SJSA1 (cell line): ENCODE measurements around the gene IGFBP5. TPM values are rescaled to one million over a fixed set of nuclear protein-coding genes. Genes with fewer than 3 reads are reported as not detected.

Experiments used
- DNase-seq, 2 experiments: peaks; one replicate each; pipeline ENCODE4 v3.0.0-alpha.2; 2015 to 2020; ENCODE audit warnings: low spot score in 2 of 2, low read depth in 1 of 2
- H3K27ac ChIP-seq: fragments of 250-450 bp; sonication (Bioruptor Pico); 2 replicates; pipeline ENCODE4 v1.5.1; 2020; ENCODE audit warnings: mild to moderate bottlenecking, moderate library complexity
- H3K27me3 ChIP-seq: fragments of 250-450 bp; sonication (Bioruptor Pico); replicated peaks from 2 replicates; pipeline ENCODE4 v1.5.1; 2020; ENCODE audit warnings: mild to moderate bottlenecking, moderate library complexity
- H3K36me3 ChIP-seq: fragments of 250-450 bp; sonication (Bioruptor Pico); 2 replicates; pipeline ENCODE4 v1.5.1; 2020; ENCODE audit warnings: mild to moderate bottlenecking
- H3K4me1 ChIP-seq: fragments of 250-450 bp; sonication (Bioruptor Pico); replicated peaks from 2 replicates; pipeline ENCODE4 v1.6.1; 2021; ENCODE audit warnings: mild to moderate bottlenecking
- H3K4me3 ChIP-seq: fragments of 250-450 bp; sonication (Bioruptor Pico); 2 replicates; pipeline ENCODE4 v1.5.1; 2020; ENCODE audit warnings: mild to moderate bottlenecking
- H3K9me3 ChIP-seq: fragments of 250-450 bp; sonication (Bioruptor Pico); replicated peaks from 2 replicates; pipeline ENCODE4 v1.5.1; 2020; ENCODE audit warnings: mild to moderate bottlenecking
- total RNA-seq: library from RNA; depleted of rRNA; stranded (reverse); fragments of >200 nt; shearing (Covaris generic); gene quantifications from 2 replicates; pipeline ENCODE4 v1.2.3, GENCODE V29; 2014

The IGFBP5 gene
- total RNA-seq, 1 experiment from 2014 or later, result 0.03 TPM

- H3K4me3 ChIP-seq, result no peak overlapping the region
- no peaks in the 10 kb centered on the region for H3K4me1 ChIP-seq
- no peak overlapping the region for H3K27ac ChIP-seq
- DNase-seq, result no peak
- H3K27me3 ChIP-seq, result no peaks in the 10 kb centered on the region
- no peaks in the 10 kb centered on the region for H3K9me3 ChIP-seq
- H3K36me3 ChIP-seq, result no peaks in the 10 kb centered on the region
Measured at GRCh38 chr2:216701544-216701943, 6.2 kb upstream of the IGFBP5 start.

- Histone ChIP-seq H3K4me1 (no peaks in the 10 kb centered on the region), H3K27me3 (no peaks in the 10 kb centered on the region), H3K27ac (no peak overlapping the region), H3K36me3 (no peaks in the 10 kb centered on the region), H3K9me3 (no peaks in the 10 kb centered on the region), H3K4me3 (no peak overlapping the region)
- no peak for DNase-seq
Measured at GRCh38 chr2:216700781-216701180, 5.4 kb upstream of the IGFBP5 start.

DNA sequence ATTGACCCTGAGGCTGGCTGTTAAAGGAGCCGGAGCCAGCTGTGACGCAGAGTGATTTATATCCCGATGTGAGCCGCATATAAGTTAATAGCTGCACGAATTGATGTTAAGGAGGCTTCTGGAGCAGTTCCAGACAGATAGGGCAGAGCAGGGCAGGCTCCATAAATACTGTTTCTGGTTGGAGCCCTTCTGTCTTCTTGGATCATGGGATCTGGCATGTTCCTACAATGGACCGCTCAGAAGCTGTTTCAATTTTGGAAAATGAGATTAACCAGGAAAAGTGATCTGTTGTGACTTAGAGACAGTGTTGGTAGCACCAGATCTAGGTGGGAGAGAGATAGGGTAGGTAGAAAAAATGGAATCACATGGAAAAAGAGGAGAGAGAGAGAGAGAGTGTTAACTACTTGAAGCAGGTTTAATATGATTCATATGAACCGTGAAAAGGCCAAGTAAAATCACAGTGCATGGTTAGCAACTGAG lies 4.8 kb upstream of the IGFBP5 start:
- H3K27ac ChIP-seq, result no peak overlapping the region
- H3K36me3 ChIP-seq, result no peaks in the 10 kb centered on the region
- no peak overlapping the region for H3K4me3 ChIP-seq
- peaks cover under 1% of the 10 kb centered on the region; the same call in 1 of the 2 replicates for H3K27me3 ChIP-seq
- H3K9me3 ChIP-seq, result no peaks in the 10 kb centered on the region
- no peaks in the 10 kb centered on the region for H3K4me1 ChIP-seq
- DNase-seq, result no peak

GRCh38 chr2:216698895-216699294 lies 3.5 kb upstream of the IGFBP5 start:
- peak in 1 of 2 experiments; percentile 42 for DNase-seq
- H3K4me3 ChIP-seq, result no peak overlapping the region
- no peaks in the 10 kb centered on the region for H3K36me3 ChIP-seq
- H3K4me1 ChIP-seq, result peaks cover 7% of the 10 kb centered on the region
- H3K9me3 ChIP-seq, result no peaks in the 10 kb centered on the region
- peaks cover 13% of the 10 kb centered on the region for H3K27me3 ChIP-seq
- no peak overlapping the region for H3K27ac ChIP-seq

DNA sequence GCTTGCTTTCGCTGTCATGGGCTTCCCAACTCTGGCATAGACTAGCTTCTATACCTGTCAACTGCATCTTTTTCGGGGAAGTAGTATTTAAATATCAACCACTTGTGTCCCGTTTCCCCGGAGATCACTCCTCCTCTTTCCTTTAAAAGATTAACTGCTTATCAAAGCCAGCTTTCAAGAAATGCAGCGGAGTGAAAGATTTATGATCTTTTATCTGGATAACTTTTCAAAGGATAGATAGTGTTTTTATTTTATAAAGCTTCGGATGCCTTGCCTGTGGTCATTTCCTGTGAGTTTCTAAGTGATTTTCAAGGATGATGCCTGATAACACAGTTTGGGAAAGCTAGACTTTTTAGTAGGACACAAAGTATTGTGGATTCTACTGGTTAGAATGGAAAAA lies 2.9 kb upstream of the IGFBP5 start:
- H3K4me1 ChIP-seq, result peaks cover 10% of the 10 kb centered on the region
- H3K27me3 ChIP-seq, result peaks cover 16% of the 10 kb centered on the region
- H3K4me3 ChIP-seq, result no peak overlapping the region
- no peaks in the 10 kb centered on the region for H3K9me3 ChIP-seq
- H3K27ac ChIP-seq, result no peak overlapping the region
- no peaks in the 10 kb centered on the region for H3K36me3 ChIP-seq
- DNase-seq, result no peak

DNA sequence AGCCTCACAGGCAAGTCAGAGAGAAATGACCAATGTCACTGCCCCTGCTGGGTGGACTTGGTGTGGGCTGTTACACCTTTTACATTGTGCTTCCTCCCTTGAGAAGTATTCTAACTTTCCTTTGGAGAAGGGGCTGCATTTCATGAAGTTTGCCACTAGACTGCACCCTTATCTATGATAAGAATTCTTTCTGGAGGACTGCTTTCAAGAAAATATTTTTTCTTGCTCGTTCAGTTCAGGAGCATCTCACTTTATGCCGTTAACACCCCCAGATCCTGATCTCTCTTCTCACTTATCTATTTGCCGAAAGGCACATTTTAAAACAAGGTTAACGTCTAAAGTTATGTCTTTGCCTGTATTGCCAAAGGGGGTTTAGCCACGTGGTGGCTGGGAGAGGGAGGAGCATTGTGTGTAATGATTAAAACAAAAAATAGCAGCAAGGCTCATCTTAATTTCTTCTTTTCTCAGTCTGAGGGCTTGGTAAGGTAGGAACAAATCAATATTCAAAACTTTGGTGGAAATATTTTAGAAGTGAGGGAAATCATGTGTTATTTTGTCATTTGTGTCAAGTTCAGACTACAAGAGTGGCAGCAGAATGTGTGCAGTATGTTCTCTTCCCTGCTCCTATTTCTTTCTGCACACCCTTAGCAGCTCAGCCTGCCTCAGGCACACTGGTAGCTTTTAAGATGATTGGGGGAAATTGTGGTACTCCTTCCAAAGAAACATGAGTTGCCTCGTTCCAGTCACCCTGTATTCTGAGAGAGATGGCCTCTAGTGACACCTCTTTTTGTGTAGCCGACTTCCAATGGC lies 1.6 kb upstream of the IGFBP5 start:
- peaks cover 21% of the 10 kb centered on the region for H3K4me1 ChIP-seq
- no peak overlapping the region for H3K27ac ChIP-seq
- no peak overlapping the region for H3K4me3 ChIP-seq
- H3K36me3 ChIP-seq, result no peaks in the 10 kb centered on the region
- peak in 1 of 2 experiments; percentile 31 for DNase-seq
- peaks cover 23% of the 10 kb centered on the region for H3K27me3 ChIP-seq
- no peaks in the 10 kb centered on the region for H3K9me3 ChIP-seq

DNA sequence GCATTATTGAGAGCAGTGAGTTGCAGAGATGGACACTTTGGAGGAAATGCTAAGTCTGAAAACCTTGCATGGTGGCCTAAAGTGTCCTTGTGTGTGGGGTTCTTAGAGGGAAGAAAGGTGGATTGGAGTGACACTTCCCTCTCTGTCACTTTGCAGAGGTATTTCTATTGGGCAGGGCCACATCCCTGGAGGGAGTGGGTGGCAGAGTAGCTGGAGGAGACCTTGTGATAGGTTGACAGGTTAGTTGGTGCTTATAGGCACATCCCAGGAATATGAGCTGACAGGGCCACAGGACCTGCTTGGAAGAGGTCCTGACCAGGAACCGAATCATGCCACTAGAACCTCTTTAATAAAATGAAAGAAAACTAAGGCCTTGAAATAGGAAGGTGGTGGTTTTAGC lies 972 bp upstream of the IGFBP5 start:
- H3K9me3 ChIP-seq, result no peaks in the 10 kb centered on the region
- peaks cover 26% of the 10 kb centered on the region for H3K27me3 ChIP-seq
- H3K4me1 ChIP-seq, result peaks cover 22% of the 10 kb centered on the region
- no peaks in the 10 kb centered on the region for H3K36me3 ChIP-seq
- H3K4me3 ChIP-seq, result no peak overlapping the region
- peak in 1 of 2 experiments; percentile 16 for DNase-seq
- no peak overlapping the region for H3K27ac ChIP-seq

GRCh38 chr2:216694826-216695217 lies 527 bp downstream of the IGFBP5 start:
- Histone ChIP-seq H3K27me3 (peaks cover 35% of the 10 kb centered on the region), H3K27ac (no peak overlapping the region), H3K4me1 (peaks cover 22% of the 10 kb centered on the region), H3K36me3 (no peaks in the 10 kb centered on the region), H3K4me3 (no peak overlapping the region), H3K9me3 (no peaks in the 10 kb centered on the region)
- DNase-seq, result no peak

- Histone ChIP-seq H3K27ac (no peak overlapping the region), H3K36me3 (no peaks in the 10 kb centered on the region), H3K27me3 (peaks cover 37% of the 10 kb centered on the region), H3K4me1 (peaks cover 22% of the 10 kb centered on the region), H3K4me3 (peak overlapping the region; percentile 25), H3K9me3 (no peaks in the 10 kb centered on the region)
- peak in 1 of 2 experiments; percentile 25 for DNase-seq
Measured at GRCh38 chr2:216694082-216694825, 1.1 kb downstream of the IGFBP5 start.

GRCh38 chr2:216693414-216694080 lies 1.8 kb downstream of the IGFBP5 start:
- H3K4me3 ChIP-seq, result peak overlapping the region; percentile 25; the same call in 1 of the 2 replicates
- H3K4me1 ChIP-seq, result peaks cover 22% of the 10 kb centered on the region
- peaks cover 37% of the 10 kb centered on the region for H3K27me3 ChIP-seq
- DNase-seq, result no peak
- H3K27ac ChIP-seq, result no peak overlapping the region
- no peaks in the 10 kb centered on the region for H3K36me3 ChIP-seq
- no peaks in the 10 kb centered on the region for H3K9me3 ChIP-seq

DNA sequence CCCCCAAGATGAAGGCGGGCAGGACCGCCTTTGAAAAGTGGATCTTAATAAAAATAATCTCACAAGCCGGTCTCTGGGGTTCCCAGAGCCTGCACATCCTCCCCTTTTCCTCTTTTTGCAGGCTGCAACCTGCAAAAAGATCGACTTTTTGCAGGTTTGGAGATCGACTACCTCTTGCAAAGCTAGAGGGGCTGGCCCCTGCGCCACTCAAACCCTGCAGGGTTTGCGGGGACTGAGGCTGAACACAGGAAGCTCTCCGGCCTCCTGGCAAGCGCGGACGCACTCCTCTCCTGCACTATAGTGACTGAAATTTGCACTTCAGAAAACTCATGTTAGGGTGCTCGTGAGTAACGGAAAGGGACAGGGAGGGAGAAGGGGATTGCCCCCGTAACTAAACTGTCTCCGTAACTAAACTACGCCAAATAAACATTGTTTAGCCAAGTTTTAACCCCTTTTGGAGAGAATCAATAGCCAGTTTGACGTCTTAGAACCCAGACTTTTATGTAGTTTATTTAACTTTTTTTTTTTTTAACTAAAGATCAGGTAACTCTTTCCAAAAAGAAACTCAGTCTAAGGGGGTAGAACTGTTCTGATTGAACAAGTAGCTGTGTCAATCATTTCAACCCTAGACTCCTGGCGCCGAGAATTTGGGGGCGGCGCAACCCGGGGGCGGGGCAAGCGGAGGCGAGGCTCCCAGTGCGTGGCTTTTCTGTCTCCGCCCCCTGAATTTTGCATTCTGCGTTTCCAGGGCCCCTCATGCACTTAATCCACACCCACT lies 2.5 kb downstream of the IGFBP5 start:
- no peaks in the 10 kb centered on the region for H3K9me3 ChIP-seq
- H3K4me1 ChIP-seq, result peaks cover 22% of the 10 kb centered on the region
- peak; percentile 35 to 58 for DNase-seq
- H3K36me3 ChIP-seq, result no peaks in the 10 kb centered on the region
- peaks cover 37% of the 10 kb centered on the region for H3K27me3 ChIP-seq
- H3K27ac ChIP-seq, result no peak overlapping the region
- H3K4me3 ChIP-seq, result peak overlapping the region; percentile 24

DNA sequence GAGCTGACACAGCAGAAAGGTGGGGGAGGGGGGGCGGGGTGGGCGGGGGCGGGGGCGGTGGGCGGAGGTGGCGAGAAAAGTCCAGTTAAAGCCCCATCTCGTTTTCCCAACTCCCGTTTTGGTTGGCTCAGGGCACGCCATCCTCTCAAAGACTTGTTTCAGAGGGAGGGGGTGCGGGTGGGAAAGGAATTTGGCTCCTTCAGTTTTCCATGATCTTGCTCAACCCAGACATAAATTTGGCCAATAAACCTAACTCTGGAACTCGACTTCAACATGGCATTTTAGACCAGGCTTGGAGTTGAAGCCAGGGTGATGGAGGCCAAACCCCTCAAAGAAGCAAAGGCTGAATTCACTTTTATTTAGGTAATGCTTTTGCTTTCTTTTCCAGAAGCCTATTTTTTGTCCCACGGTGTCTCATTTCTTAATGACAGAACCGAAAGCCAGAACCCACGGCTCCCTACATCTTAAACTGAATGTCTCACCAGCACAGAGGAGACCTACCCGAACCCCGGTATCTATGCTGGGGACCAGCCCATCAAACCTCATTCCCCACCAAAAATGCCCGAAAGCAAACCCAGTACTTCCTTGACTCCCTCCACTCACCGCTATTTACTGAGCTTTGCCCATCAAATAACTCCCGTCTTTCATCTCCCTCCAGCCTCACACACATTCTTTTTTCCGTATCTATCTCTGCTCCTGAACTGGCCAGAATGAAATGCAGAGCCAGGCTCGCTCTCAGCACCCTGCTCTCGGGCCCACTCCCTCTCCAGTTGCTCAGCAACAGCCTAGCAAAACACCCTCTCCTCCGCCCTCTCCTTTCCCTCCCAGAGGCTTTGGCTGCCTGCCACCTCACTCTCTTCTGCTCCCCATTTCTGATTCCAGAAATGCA lies 4.3 kb downstream of the IGFBP5 start:
- DNase-seq, result no peak
- Histone ChIP-seq H3K4me3 (no peak overlapping the region), H3K27me3 (peaks cover 37% of the 10 kb centered on the region), H3K9me3 (no peaks in the 10 kb centered on the region), H3K27ac (no peak overlapping the region), H3K4me1 (peaks cover 22% of the 10 kb centered on the region), H3K36me3 (no peaks in the 10 kb centered on the region)
